Panc1 (cell line): ENCODE data around the gene CHCHD3. TPM values are rescaled to one million over a fixed set of nuclear protein-coding genes. Genes with fewer than 3 reads are reported as not detected.

Experiments
- ATAC-seq: fragments of 200-7000 bp; cut with Tn5 transposase; 2 replicates; pipeline ENCODE4 v1.9.1; 2020; ENCODE audit warnings: mild to moderate bottlenecking, moderate library complexity
- BruUV-seq: library from RNA; stranded (reverse); fragments of 400-500 nt; replicated peaks from 2 replicates; lab custom pipeline; 2021; lab: Mats Ljungman, UMichigan
- CTCF ChIA-PET: fragments of 300-600 bp; sonication (Branson Sonifier 250); formaldehyde crosslinking; loops from one replicate; lab custom pipeline; 2022; ENCODE audit warnings: antibody characterized with exemption; lab: Charles Lee
- POLR2A ChIA-PET: fragments of 300-600 bp; sonication (Branson Sonifier 250); formaldehyde crosslinking; loops from one replicate; lab custom pipeline; 2022; ENCODE audit warnings: antibody characterized with exemption; lab: Charles Lee
- DNase-seq: peaks from one replicate; pipeline ENCODE4 v3.0.0-alpha.2; 2010; ENCODE audit warnings: low read depth, low spot score
- H3K27ac ChIP-seq: 2 replicates; pipeline ENCODE4 v1.5.1; 2011; ENCODE audit warnings: mild to moderate bottlenecking, low read length, inconsistent platforms
- H3K27me3 ChIP-seq: fragments of 200-500 bp; sonication (Bioruptor generic); 2 replicates; pipeline ENCODE4 v1.6.0; 2014; ENCODE audit warnings: low read length, inconsistent platforms; ENCODE audit not compliant: control insufficient read depth, insufficient read depth
- H3K36me3 ChIP-seq: fragments of 200-500 bp; sonication (Bioruptor generic); 2 replicates; pipeline ENCODE4 v1.5.1; 2014; ENCODE audit warnings: inconsistent platforms, mild to moderate bottlenecking, low read length, moderate library complexity; ENCODE audit not compliant: control insufficient read depth, insufficient read depth
- H3K4me1 ChIP-seq: 2 replicates; pipeline ENCODE4 v1.5.1; 2011; ENCODE audit warnings: inconsistent platforms, mild to moderate bottlenecking, low read length, moderate library complexity; ENCODE audit not compliant: control insufficient read depth, insufficient read depth
- H3K4me3 ChIP-seq, 2 experiments: 2 replicates each; pipeline ENCODE4 v1.5.1; 2011 to 2012; ENCODE audit warnings: low read depth in 2 of 2, low read length in 2 of 2, mild to moderate bottlenecking in 2 of 2, inconsistent platforms in 1 of 2, moderate library complexity in 1 of 2
- H3K9me3 ChIP-seq: fragments of 200-500 bp; sonication (Bioruptor generic); 2 replicates; pipeline ENCODE4 v1.5.1; 2014; ENCODE audit warnings: low read depth, mild to moderate bottlenecking, inconsistent platforms, low read length, moderate library complexity; ENCODE audit not compliant: control insufficient read depth, insufficient read depth
- CTCF ChIP-seq: fragments of 450-650 bp; IDR thresholded peaks from 2 replicates; pipeline ENCODE4 v1.5.1; 2017; ENCODE audit warnings: mild to moderate bottlenecking
- POLR2AphosphoS5 ChIP-seq: IDR thresholded peaks from 2 replicates; pipeline ENCODE4 v1.6.1; 2012; ENCODE audit warnings: mild to moderate bottlenecking, low read depth, low read length, moderate library complexity
- REST ChIP-seq, 2 experiments: IDR thresholded peaks; 2 replicates each; pipeline ENCODE4 v1.6.1; 2011 to 2012; ENCODE audit warnings: low read depth in 2 of 2, control low read depth in 1 of 2, low read length in 1 of 2, mild to moderate bottlenecking in 1 of 2, moderate library complexity in 1 of 2; ENCODE audit not compliant: insufficient read depth in 1 of 2
- SIN3A ChIP-seq: IDR thresholded peaks from 2 replicates; pipeline ENCODE4 v1.6.1; 2012; ENCODE audit warnings: low read depth, mild to moderate bottlenecking, low read length, moderate library complexity, borderline replicate concordance; ENCODE audit not compliant: insufficient read depth
- TCF7L2 ChIP-seq: IDR thresholded peaks from 2 replicates; pipeline ENCODE4 v1.6.1; 2011; ENCODE audit warnings: mild to moderate bottlenecking, low read depth, low read length, inconsistent platforms
- in situ Hi-C: cut with HindIII; loops from 2 replicates; pipeline ENCODE4 v1.10.0; 2016; ENCODE audit warnings: low sequenced_read_pairs, low pct_unique_long_range_greater_than_20kb
- intact Hi-C: fragments of 100-400 bp; cut with micrococcal nuclease; formaldehyde crosslinking; loops from one replicate; pipeline ENCODE4 v1.10.0; 2022; ENCODE audit not compliant: unreplicated experiment
- total RNA-seq: library from RNA; stranded (reverse); gene quantifications from one replicate; pipeline ENCODE4 v1.2.1, GENCODE V29; 2021; ENCODE audit not compliant: unreplicated experiment

CHCHD3 gene
- total RNA-seq, 1 experiment from 2014 or later = 109 TPM

GRCh38 chr7:132791036-132791435 lies 290.9 kb downstream of the CHCHD3 start:
- no peak overlapping the region for H3K27ac ChIP-seq
- no peak for TF ChIP-seq REST (IDR thresholded peaks at IDR 0.05; ENCODE audit: insufficient read depth in 1 of 2, low read depth in 2 of 2, low read length in 1 of 2)
- H3K4me3 ChIP-seq = no peak overlapping the region
- no TSS peak for BruUV-seq
- H3K4me1 ChIP-seq = no peaks in the 10 kb centered on the region
- no peaks in the 10 kb centered on the region for H3K36me3 ChIP-seq
- in situ Hi-C loops (no loop called here), intact Hi-C loops (no loop called here)
- POLR2A ChIA-PET = no interaction called here
- ATAC-seq (no peak), DNase-seq (no peak)
- no peaks in the 10 kb centered on the region for H3K27me3 ChIP-seq
- CTCF ChIA-PET = interaction anchor here (0.5 kb wide), 1 partner anchor 27 kb away, joined by 8 read pairs; no protein-coding TSS in a partner anchor
- no peaks in the 10 kb centered on the region for H3K9me3 ChIP-seq

- no peaks in the 10 kb centered on the region for H3K36me3 ChIP-seq
- ChIA-PET POLR2A (no interaction called here), CTCF (no interaction called here)
- in situ Hi-C loops = no loop called here
- no peaks in the 10 kb centered on the region for H3K27me3 ChIP-seq
- H3K4me1 ChIP-seq = no peaks in the 10 kb centered on the region
- no peaks in the 10 kb centered on the region for H3K9me3 ChIP-seq
- no TSS peak for BruUV-seq
- H3K4me3 ChIP-seq = no peak overlapping the region
- no peak for TF ChIP-seq POLR2AphosphoS5
- no peak for TF ChIP-seq TCF7L2
- TF ChIP-seq SIN3A = no peak
- no peak for TF ChIP-seq REST (IDR thresholded peaks at IDR 0.05; ENCODE audit: insufficient read depth in 1 of 2, low read depth in 2 of 2, low read length in 1 of 2)
- no peak for TF ChIP-seq CTCF
- H3K27ac ChIP-seq = no peak overlapping the region
- intact Hi-C loops = no loop called here
- no peak for DNase-seq
- ATAC-seq = no peak
These were observed 291.8 kb downstream of the CHCHD3 start for GRCh38 chr7:132790104-132790503.
